HG03066 (cell line): ENCODE measurements around the gene YTHDC2.
"Not testable (repeated sequence)": the region's sequence is repeated elsewhere in the genome, so short reads cannot be mapped to it uniquely, and the experiment has no call there.

Experiments used
- ATAC-seq: cut with Tn5 transposase; IDR thresholded peaks from one replicate; pipeline ENCODE4 v1.9.1; 2021; ENCODE audit warnings: low read depth; ENCODE audit not compliant: unreplicated experiment

The YTHDC2 gene

DNA sequence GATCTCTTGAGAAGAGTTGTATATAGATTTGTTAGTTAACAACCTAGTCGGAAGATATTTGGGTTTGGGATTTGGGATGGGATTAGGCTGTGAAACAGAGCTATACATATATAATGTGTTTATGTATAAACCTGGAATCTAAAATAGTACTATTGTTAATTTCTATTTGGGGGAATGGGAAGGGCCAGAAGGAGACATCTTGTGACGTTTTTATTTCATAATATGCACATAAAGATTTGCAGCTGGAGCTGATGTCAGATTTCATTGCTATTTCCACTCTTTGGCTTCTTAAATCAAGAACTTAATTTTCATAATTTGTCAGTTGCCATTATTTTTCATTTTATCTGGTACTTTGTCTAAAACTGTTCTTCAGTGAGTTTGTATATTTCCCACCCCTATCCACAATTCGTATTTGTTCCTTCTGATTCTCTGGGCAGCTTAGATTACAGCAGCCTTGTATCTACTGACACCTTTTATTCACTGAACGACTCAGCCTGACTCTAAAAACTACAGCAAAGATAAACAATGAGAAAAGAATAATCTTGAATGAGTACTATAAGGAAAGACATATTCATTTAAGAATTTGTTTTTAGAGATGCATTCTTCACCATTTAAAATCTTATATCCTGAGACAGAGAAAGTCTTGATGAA lies 86.9 kb downstream of the YTHDC2 start:
- ATAC-seq: no peak

DNA sequence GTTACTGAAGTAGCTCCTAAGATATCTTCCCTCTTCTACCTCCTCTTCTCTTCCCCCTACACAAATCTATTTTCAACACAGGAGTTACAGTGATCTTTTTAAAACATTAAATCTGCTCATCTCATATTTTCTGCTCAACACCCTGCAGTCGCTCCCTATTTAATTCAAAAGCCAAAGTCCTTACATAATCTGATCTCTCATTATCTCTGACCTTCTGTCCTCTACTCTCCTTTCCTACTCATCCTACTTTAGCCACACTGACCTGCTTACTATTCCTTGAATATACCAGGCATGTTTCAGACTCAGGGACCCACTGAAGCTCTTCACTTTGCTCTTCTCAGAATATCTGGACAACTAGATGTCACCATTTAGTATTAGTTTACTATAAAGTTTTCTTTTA lies 87.9 kb downstream of the YTHDC2 start:
- no peak for ATAC-seq

- ATAC-seq: not testable (repeated sequence)
Observed at GRCh38 chr5:113603246-113603645, 89.8 kb downstream of the YTHDC2 start.

- ATAC-seq: peak; percentile 87
Observed at GRCh38 chr5:113606298-113607134, 93.0 kb downstream of the YTHDC2 start.

DNA sequence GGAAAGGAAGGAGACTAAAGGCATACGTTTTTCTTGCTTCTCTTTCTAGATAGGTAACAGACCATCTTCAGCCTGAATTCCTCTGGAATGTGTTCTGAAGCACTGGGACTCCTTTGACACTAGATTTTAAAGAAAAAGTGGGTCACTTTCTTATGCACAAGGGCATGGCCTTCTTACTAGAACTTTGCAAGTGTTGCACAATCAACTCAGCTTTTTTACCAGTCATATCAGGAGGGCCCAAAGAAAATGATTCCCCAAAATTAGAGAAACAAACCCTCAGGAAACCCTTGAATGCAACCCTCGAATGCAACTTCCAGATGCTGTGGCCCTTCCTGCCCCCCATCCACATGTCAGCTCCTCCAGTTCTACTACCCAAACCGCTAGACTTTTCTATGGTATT lies 93.9 kb downstream of the YTHDC2 start:
- no peak for ATAC-seq

DNA sequence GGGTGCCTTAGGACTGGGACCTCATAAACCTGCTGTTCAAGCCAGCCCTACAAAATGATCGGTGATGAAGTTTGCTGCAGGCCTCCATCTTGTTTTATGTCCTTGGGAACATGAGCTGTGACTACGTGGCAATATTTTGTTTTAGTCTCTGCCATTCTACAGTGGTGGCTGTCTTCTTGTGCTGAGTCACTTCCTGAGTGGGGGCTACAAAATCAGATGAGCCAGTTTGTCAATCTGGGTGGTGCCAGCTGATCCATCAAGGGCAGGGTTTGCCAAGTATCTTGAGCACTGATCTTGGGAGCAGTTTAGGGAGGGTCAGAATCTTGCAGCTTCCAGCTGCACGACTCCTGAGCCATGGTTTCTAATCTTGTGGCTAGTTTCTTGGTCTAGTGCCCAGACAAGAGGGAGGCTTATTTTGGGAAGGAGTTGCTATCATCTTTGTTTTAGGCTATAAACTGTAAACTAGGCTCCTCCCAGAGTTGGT lies 94.7 kb downstream of the YTHDC2 start:
- ATAC-seq: no peak

GRCh38 chr5:113612060-113612496 lies 98.6 kb downstream of the YTHDC2 start:
- peak; percentile 75 for ATAC-seq

GRCh38 chr5:113614191-113614590 lies 100.7 kb downstream of the YTHDC2 start:
- ATAC-seq: no peak

- no peak for ATAC-seq
Observed at GRCh38 chr5:113615708-113616107, 102.2 kb downstream of the YTHDC2 start.

GRCh38 chr5:113617191-113617796 lies 103.8 kb downstream of the YTHDC2 start:
- no peak for ATAC-seq

GRCh38 chr5:113632996-113633395 lies 119.5 kb downstream of the YTHDC2 start:
- no peak for ATAC-seq

DNA sequence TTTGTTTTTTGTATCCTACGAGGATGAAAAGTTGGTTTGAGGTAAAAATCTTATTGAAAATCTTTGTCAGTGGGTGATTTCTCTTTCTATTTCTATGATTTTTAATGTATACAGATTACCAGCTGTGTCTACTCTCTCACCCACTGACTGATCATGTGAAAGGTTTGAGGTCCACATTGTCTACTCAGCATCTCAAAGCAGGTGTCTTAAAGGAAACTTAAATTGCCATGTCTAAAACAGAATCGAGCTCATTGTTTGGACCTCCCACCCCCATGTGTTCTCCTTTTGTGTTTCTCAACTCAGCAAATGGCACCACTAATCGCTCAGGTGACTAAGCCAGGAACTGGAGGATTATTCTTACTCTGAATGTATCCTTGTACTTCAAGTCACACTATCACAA lies 121.5 kb downstream of the YTHDC2 start:
- ATAC-seq: no peak

- no peak for ATAC-seq
Observed at GRCh38 chr5:113641715-113642114, 128.2 kb downstream of the YTHDC2 start.
